ENCODE results near the gene IL1RN. TPM values are rescaled to one million over a fixed set of nuclear protein-coding genes. Genes with fewer than 3 reads are reported as not detected.

Gene IL1RN
- polyA plus RNA-seq: 0.39 TPM
- long read RNA-seq, donor 1: 0 reads
- long read RNA-seq, donor 2: 0 reads
- long read RNA-seq, donor 3: 0 reads
- long read RNA-seq, donor 4: 0 reads
- long read RNA-seq, donor 5: 0 reads
- long read RNA-seq, donor 6: 0 reads
- long read RNA-seq, donor 7: 0 reads
- long read RNA-seq, donor 8: 0 reads
- long read RNA-seq, donor 9: 0 reads
- long read RNA-seq, donor 10: 0 reads
- long read RNA-seq, donor 11: 0 reads

GRCh38 chr2:113126845-113127645 is at the start of gene IL1RN:
Gene IL1RN (plus strand): TSS chr2:113127598. CDS start chr2:113127625, 27 bp downstream.
- WGBS (ENCODE audit: insufficient coverage, low lambda C conversion rate): 20% methylated on average over 3 of the region's 16 CpGs
- no peaks in the 10 kb centered on the region for H3K9me3 ChIP-seq (ENCODE audit: control insufficient read depth, low read depth, low read length)
- no peaks in the 10 kb centered on the region for H3K27me3 ChIP-seq (ENCODE audit: control insufficient read depth, insufficient read depth, low read length)
- H3K4me3 ChIP-seq (ENCODE audit: low read length): no peak within 1 kb of the TSS
- DNase-seq: no peak
- H3K36me3 ChIP-seq (ENCODE audit: control insufficient read depth, insufficient read depth, low read length): no peaks in the 10 kb centered on the region
- no peak within 1 kb of the TSS for H3K27ac ChIP-seq (ENCODE audit: low read length)
- H3K4me1 ChIP-seq (ENCODE audit: control insufficient read depth, insufficient read depth, low read length): no peaks in the 10 kb centered on the region

- DNase-seq: no peak
- no peak overlapping the region for H3K27ac ChIP-seq (ENCODE audit: low read length)
Measured at GRCh38 chr2:113077921-113078320, 49.5 kb upstream of the IL1RN start.

GRCh38 chr2:113078350-113078839 is 49.0 kb upstream of the IL1RN start:
- no peaks in the 10 kb centered on the region for H3K36me3 ChIP-seq (ENCODE audit: control insufficient read depth, insufficient read depth, low read length)
- 67% methylated on average over 1 of the region's 6 CpGs for WGBS (ENCODE audit: insufficient coverage, low lambda C conversion rate)
- H3K4me3 ChIP-seq (ENCODE audit: low read length): no peak overlapping the region
- no peaks in the 10 kb centered on the region for H3K27me3 ChIP-seq (ENCODE audit: control insufficient read depth, insufficient read depth, low read length)
- H3K9me3 ChIP-seq (ENCODE audit: control insufficient read depth, low read depth, low read length): no peaks in the 10 kb centered on the region
- DNase-seq: no peak
- H3K4me1 ChIP-seq (ENCODE audit: control insufficient read depth, insufficient read depth, low read length): peaks cover 18% of the 10 kb centered on the region
- no peak overlapping the region for H3K27ac ChIP-seq (ENCODE audit: low read length)

More at GRCh38 chr2:113077921-113078320, 49.5 kb upstream of the IL1RN start:
- no CpG with 5 or more reads among the region's 1 CpG for WGBS (ENCODE audit: insufficient coverage, low lambda C conversion rate)
- no peak overlapping the region for H3K4me3 ChIP-seq (ENCODE audit: low read length)
- no peaks in the 10 kb centered on the region for H3K36me3 ChIP-seq (ENCODE audit: control insufficient read depth, insufficient read depth, low read length)
- H3K9me3 ChIP-seq (ENCODE audit: control insufficient read depth, low read depth, low read length): no peaks in the 10 kb centered on the region
- H3K4me1 ChIP-seq (ENCODE audit: control insufficient read depth, insufficient read depth, low read length): peaks cover 18% of the 10 kb centered on the region
- H3K27me3 ChIP-seq (ENCODE audit: control insufficient read depth, insufficient read depth, low read length): no peaks in the 10 kb centered on the region

DNA sequence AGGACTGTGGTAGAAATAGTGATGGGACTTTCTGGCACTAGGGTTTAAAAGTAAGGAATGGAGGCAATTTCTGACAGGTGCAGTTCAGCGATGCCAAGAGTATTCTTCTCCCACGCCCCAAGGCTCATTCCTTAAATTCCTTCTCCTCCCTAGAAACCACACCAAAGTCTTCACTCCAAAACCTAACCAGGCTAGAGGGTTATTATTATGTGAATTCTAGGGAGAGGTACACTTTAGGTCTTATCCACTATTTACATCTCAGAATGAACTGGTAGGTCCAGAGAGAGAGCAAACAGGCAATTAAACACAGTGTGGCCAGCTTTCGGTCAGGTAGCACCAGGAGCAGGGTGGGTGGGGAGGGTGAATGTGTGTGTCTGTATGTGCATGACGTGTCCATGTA is 48.3 kb upstream of the IL1RN start:
- Histone ChIP-seq H3K4me1 (ENCODE audit: control insufficient read depth, insufficient read depth, low read length) (peaks cover 18% of the 10 kb centered on the region), H3K36me3 (ENCODE audit: control insufficient read depth, insufficient read depth, low read length) (no peaks in the 10 kb centered on the region), H3K27ac (ENCODE audit: low read length) (no peak overlapping the region), H3K9me3 (ENCODE audit: control insufficient read depth, low read depth, low read length) (no peaks in the 10 kb centered on the region), H3K4me3 (ENCODE audit: low read length) (no peak overlapping the region), H3K27me3 (ENCODE audit: control insufficient read depth, insufficient read depth, low read length) (no peaks in the 10 kb centered on the region)
- no peak for DNase-seq
- whole genome bisulfite sequencing (ENCODE audit: insufficient coverage, low lambda C conversion rate): no CpG with 5 or more reads among the region's 4 CpGs

GRCh38 chr2:113080134-113080533 is 47.3 kb upstream of the IL1RN start:
- peaks cover 14% of the 10 kb centered on the region for H3K4me1 ChIP-seq (ENCODE audit: control insufficient read depth, insufficient read depth, low read length)
- H3K27me3 ChIP-seq (ENCODE audit: control insufficient read depth, insufficient read depth, low read length): no peaks in the 10 kb centered on the region
- no peaks in the 10 kb centered on the region for H3K9me3 ChIP-seq (ENCODE audit: control insufficient read depth, low read depth, low read length)
- H3K4me3 ChIP-seq (ENCODE audit: low read length): no peak overlapping the region
- no peaks in the 10 kb centered on the region for H3K36me3 ChIP-seq (ENCODE audit: control insufficient read depth, insufficient read depth, low read length)
- no CpG with 5 or more reads among the region's 9 CpGs for WGBS (ENCODE audit: insufficient coverage, low lambda C conversion rate)
- DNase-seq: no peak
- H3K27ac ChIP-seq (ENCODE audit: low read length): no peak overlapping the region

GRCh38 chr2:113081488-113082210 is 45.7 kb upstream of the IL1RN start:
- Histone ChIP-seq H3K9me3 (ENCODE audit: control insufficient read depth, low read depth, low read length) (no peaks in the 10 kb centered on the region), H3K36me3 (ENCODE audit: control insufficient read depth, insufficient read depth, low read length) (no peaks in the 10 kb centered on the region), H3K4me1 (ENCODE audit: control insufficient read depth, insufficient read depth, low read length) (peaks cover 2% of the 10 kb centered on the region), H3K4me3 (ENCODE audit: low read length) (no peak overlapping the region), H3K27me3 (ENCODE audit: control insufficient read depth, insufficient read depth, low read length) (no peaks in the 10 kb centered on the region), H3K27ac (ENCODE audit: low read length) (no peak overlapping the region)
- no CpG with 5 or more reads among the region's 2 CpGs for whole genome bisulfite sequencing (ENCODE audit: insufficient coverage, low lambda C conversion rate)
- no peak for DNase-seq

DNA sequence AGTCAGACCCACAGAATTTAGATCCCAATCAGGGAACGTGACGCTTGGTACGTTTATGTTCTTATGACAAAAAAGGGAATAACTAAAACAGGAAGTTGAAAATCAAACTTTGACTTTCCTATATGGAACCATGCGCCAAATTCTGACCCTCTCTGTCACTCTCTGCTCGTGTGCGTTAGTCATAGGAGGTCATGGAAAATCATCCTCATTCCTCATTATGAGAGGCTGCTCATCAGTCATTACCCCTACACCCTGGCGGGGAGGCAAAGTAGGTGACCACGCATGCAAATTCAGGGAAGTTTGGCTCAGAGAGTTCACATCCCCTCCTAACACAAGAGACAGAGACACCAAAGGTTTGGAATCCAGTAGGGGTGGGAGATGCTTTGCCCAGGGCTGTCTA is 44.1 kb upstream of the IL1RN start:
- no peaks in the 10 kb centered on the region for H3K9me3 ChIP-seq (ENCODE audit: control insufficient read depth, low read depth, low read length)
- WGBS (ENCODE audit: insufficient coverage, low lambda C conversion rate): 80% methylated on average over 1 of the region's 8 CpGs
- peaks cover 2% of the 10 kb centered on the region for H3K27me3 ChIP-seq (ENCODE audit: control insufficient read depth, insufficient read depth, low read length)
- H3K4me3 ChIP-seq (ENCODE audit: low read length): no peak overlapping the region
- DNase-seq: no peak
- H3K4me1 ChIP-seq (ENCODE audit: control insufficient read depth, insufficient read depth, low read length): no peaks in the 10 kb centered on the region
- H3K27ac ChIP-seq (ENCODE audit: low read length): no peak overlapping the region
- no peaks in the 10 kb centered on the region for H3K36me3 ChIP-seq (ENCODE audit: control insufficient read depth, insufficient read depth, low read length)

DNA sequence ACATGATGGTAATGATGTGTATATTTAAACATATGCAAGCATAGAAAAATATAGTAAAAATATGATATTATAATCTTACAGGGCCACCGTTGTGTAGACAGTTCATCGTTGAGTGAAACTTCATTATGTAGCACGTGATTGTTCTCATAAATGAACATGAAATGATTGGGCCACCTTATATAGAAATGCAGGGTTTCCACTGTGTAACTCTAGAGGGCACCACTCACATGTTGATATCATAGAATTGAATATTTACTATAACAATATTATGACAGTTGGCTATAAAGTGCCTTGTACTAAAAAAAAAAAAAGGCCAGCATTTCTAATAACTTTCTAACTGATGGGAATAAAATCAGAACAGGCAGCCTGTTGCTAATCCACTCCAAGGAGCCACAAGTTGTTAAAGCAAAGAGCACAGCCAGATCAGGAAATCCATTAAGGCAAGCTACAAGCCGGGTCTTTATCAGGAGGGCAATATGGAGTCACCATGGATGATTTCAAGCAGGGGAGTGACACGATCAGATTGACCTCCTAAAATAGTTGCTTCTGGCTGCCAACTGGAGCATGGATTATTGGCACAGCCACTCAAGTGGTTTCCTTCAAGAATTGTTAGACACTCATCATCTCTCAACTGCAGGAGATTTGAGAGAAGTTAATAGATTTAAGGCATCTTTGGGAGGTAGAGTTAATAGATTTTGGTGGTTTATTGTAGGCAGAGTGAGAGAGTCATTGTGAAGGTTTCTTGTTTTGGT is 43.0 kb upstream of the IL1RN start:
- Histone ChIP-seq H3K27me3 (ENCODE audit: control insufficient read depth, insufficient read depth, low read length) (peaks cover 2% of the 10 kb centered on the region), H3K9me3 (ENCODE audit: control insufficient read depth, low read depth, low read length) (no peaks in the 10 kb centered on the region), H3K4me3 (ENCODE audit: low read length) (no peak overlapping the region), H3K36me3 (ENCODE audit: control insufficient read depth, insufficient read depth, low read length) (no peaks in the 10 kb centered on the region), H3K4me1 (ENCODE audit: control insufficient read depth, insufficient read depth, low read length) (no peaks in the 10 kb centered on the region), H3K27ac (ENCODE audit: low read length) (no peak overlapping the region)
- WGBS (ENCODE audit: insufficient coverage, low lambda C conversion rate): no CpG with 5 or more reads among the region's 5 CpGs
- no peak for DNase-seq

DNA sequence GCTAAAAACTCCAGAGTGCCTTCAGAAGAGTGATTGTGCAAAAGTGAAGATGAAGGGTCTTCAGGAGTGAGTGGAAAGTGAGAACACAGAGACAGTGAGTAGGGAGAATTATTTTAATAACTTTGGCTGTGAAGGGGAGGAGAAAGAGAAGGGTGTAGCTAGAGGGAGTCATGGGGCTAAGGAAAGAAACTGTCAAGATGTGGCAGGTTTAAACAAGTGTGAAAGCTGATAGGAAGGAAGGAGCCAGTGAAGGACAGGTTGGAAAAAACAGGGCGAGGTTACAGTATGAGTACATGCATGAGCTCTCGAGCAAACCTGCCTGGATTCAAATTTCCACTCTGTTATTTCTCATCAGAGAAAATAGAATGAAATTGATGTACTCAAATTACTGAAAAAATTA is 41.9 kb upstream of the IL1RN start:
- no peak for DNase-seq

More for the DNA sequence above, 41.9 kb upstream of the IL1RN start:
- H3K4me1 ChIP-seq (ENCODE audit: control insufficient read depth, insufficient read depth, low read length): no peaks in the 10 kb centered on the region
- H3K9me3 ChIP-seq (ENCODE audit: control insufficient read depth, low read depth, low read length): no peaks in the 10 kb centered on the region
- 17% methylated on average over 1 of the region's 2 CpGs for WGBS (ENCODE audit: insufficient coverage, low lambda C conversion rate)
- no peak overlapping the region for H3K27ac ChIP-seq (ENCODE audit: low read length)
- no peak overlapping the region for H3K4me3 ChIP-seq (ENCODE audit: low read length)
- peaks cover 5% of the 10 kb centered on the region for H3K27me3 ChIP-seq (ENCODE audit: control insufficient read depth, insufficient read depth, low read length)
- no peaks in the 10 kb centered on the region for H3K36me3 ChIP-seq (ENCODE audit: control insufficient read depth, insufficient read depth, low read length)

All from large intestine (tissue), 12 donors.